Peyer's patch (tissue), 4 donors: ENCODE results near the gene RGS3. TPM values are rescaled to one million over a fixed set of nuclear protein-coding genes. Genes with fewer than 3 reads are reported as not detected.

Source experiments
- DNase-seq, 3 donors: peaks; one replicate each; pipeline ENCODE4 v3.0.0-alpha.2; 2017 to 2019
- H3K27ac ChIP-seq, 4 donors: fragments of 200-600 bp; sonication (generic); one replicate each; pipeline ENCODE4 v1.5.1; 2016 to 2019
- H3K27me3 ChIP-seq, 2 donors: fragments of 200-600 bp; sonication (generic); one replicate each; pipeline ENCODE4 v1.5.1; 2019
- H3K36me3 ChIP-seq, 3 donors: fragments of 200-600 bp; sonication (generic); one replicate each; pipeline ENCODE4 v1.5.1; 2016 to 2019
- H3K4me1 ChIP-seq, 4 donors: fragments of 200-600 bp; sonication (generic); one replicate each; pipeline ENCODE4 v1.5.1; 2016 to 2019
- H3K4me3 ChIP-seq, 4 donors: fragments of 200-600 bp; sonication (generic); 1 replicate in 3 of 4; 2 replicates in 1 of 4; pipeline ENCODE4 v1.5.1; 2016 to 2019; ENCODE audit warnings: mild to moderate bottlenecking in 1 of 4
- H3K9me3 ChIP-seq, 4 donors: fragments of 200-600 bp; sonication (generic); one replicate each; pipeline ENCODE4 v1.5.1; 2016 to 2019; ENCODE audit warnings: mild to moderate bottlenecking in 1 of 4
- POLR2A ChIP-seq, 2 donors: fragments of 450-650 bp; IDR thresholded peaks; one replicate each; pipeline ENCODE4 v1.5.1; 2017; ENCODE audit warnings: antibody characterized with exemption in 2 of 2, mild to moderate bottlenecking in 2 of 2, moderate library complexity in 2 of 2
- total RNA-seq, 4 donors: library from RNA; depleted of rRNA; stranded (reverse); fragments of >200 nt; gene quantifications; one replicate each; pipeline ENCODE4 v1.1.0, GENCODE V29; 2016
- TF ChIP-seq, protein P1 (sequence below), 6 experiments: fragments of 450-650 bp in 4 of 6; fragments of 200-600 bp in 2 of 6; sonication (generic) in 1 of 6; IDR thresholded peaks; one replicate each; pipeline ENCODE4 v1.5.1; 2017 to 2019; ENCODE audit warnings: antibody characterized with exemption in 6 of 6, mild to moderate bottlenecking in 3 of 6, moderate library complexity in 1 of 6

RGS3 gene
- total RNA-seq, 4 donors from 2014 or later = 55.3 to 113 (median 88.6) TPM

DNA sequence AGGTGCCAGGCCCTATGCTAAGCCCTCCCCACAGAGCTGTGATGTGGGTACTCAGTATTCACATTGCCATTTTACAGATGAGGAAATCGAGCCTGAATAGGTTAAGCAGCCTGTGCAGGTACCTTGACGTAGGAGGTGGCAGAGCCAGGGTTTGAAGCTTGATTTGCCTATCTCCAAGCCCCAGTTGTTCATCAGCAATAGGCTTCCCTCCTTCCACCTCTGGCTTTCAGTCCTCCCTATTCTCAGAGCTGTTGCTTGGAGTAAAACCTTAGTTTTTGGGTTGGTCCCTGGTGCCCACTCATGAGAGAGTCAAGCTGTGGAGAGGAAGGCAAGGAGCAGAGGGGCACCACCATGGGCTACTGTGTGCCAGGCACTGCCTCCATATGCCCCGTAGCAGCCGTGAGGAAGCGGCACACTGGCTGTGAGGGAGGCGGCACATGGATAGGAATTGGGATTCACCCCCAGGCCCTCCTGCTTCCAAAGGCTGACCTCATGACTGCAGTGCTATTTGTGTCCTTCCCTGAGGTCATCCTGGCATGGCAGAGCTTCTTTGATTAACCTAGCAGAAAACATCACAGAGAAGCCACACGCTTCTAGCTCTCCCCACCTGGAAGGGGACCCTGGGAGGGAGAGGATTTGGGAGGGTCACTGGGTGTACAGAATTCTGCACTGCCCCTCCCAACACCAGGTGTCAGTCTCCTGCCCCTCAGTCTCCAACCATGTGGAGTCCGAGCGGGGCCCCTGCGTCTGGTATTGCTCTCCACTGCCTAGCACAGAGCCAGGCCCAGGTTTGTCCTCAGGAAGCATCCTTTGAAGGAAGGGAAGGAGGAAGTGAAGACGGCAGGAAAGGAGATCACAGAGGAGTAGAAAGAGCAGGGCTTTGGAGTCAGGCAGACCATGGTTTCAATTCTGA is 109.8 kb downstream of the RGS3 start:
- no peaks in the 10 kb centered on the region for H3K9me3 ChIP-seq

DNA sequence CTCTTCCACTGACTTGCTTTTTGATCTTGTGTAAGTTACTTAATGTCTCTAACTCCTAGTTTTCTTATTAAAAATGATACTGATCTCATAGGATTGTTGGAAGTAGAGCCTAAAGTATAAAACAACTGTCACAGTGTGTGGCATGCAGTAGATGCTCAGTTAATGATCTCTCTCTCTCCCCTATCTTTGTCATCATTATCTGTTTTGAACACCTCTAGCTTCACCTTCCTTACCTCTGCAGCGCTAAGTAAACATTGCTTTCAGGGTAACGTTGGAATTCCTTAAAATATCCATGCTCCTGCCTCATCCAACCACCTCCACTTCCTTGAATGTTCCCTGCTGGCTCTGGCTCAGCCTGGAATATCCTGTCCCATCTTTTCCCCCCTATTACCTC is 110.4 kb downstream of the RGS3 start:
- H3K9me3 ChIP-seq = no peaks in the 10 kb centered on the region
- no peak overlapping the region for H3K4me3 ChIP-seq
- TF ChIP-seq, protein P1, sequence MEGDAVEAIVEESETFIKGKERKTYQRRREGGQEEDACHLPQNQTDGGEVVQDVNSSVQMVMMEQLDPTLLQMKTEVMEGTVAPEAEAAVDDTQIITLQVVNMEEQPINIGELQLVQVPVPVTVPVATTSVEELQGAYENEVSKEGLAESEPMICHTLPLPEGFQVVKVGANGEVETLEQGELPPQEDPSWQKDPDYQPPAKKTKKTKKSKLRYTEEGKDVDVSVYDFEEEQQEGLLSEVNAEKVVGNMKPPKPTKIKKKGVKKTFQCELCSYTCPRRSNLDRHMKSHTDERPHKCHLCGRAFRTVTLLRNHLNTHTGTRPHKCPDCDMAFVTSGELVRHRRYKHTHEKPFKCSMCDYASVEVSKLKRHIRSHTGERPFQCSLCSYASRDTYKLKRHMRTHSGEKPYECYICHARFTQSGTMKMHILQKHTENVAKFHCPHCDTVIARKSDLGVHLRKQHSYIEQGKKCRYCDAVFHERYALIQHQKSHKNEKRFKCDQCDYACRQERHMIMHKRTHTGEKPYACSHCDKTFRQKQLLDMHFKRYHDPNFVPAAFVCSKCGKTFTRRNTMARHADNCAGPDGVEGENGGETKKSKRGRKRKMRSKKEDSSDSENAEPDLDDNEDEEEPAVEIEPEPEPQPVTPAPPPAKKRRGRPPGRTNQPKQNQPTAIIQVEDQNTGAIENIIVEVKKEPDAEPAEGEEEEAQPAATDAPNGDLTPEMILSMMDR (IDR thresholded peaks at IDR 0.05) = no peak
- no peak for TF ChIP-seq POLR2A (IDR thresholded peaks at IDR 0.05)
- peaks cover 0 to 23% (median 7%) of the 10 kb centered on the region in 4 donors for H3K4me1 ChIP-seq
- DNase-seq = no peak
- no peaks in the 10 kb centered on the region for H3K36me3 ChIP-seq
- H3K27me3 ChIP-seq = no peaks in the 10 kb centered on the region
- no peak overlapping the region for H3K27ac ChIP-seq

More for the DNA sequence above, 109.8 kb downstream of the RGS3 start:
- TF ChIP-seq POLR2A (IDR thresholded peaks at IDR 0.05) = no peak
- TF ChIP-seq, protein P1 (IDR thresholded peaks at IDR 0.05) = no peak
- Histone ChIP-seq H3K27me3 (no peaks in the 10 kb centered on the region), H3K36me3 (no peaks in the 10 kb centered on the region), H3K4me1 (peaks cover 0 to 23% (median 2%) of the 10 kb centered on the region in 4 donors), H3K27ac (no peak overlapping the region), H3K4me3 (no peak overlapping the region)
- DNase-seq = peak in 1 of 3 donors; percentile 34

DNA sequence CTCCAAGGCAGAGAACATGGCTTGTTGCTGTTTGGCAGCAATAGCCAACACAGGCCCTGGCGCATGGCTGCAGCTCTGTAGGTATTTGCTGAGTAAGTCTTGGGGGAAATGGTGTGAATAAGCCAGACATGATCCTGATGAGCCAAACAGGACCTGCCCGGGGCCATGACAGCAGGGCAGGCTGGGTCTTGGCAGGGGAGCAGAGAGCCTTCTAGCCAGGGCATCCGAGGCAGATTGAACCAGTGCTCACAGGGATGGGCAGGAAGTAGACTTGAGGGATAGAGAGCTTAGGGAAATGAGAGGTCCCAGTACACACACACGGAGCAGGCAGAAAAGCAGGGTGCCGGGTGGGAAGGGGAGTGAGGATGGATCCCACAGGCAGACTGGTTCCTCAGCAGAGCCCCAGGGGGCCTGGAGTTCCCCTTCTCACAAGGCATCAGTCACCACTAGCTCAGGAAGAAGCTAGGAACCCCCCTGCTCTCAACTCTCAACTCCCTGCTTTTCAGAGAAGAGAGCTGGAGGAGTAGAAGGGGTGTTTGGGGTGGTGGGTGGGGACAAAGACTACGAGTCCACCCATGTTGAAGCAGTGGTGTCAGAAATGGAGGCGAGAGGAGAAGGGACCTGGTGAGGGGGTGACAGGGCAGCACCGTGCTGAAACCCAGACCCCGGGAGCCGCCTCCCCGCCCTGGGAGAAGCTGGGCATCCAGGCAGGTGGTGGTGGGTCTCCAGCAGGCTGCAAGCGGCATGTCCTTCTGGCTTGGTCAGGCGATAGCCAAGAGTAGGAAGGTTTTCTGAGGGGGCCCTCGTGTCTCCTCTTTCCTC is 111.1 kb downstream of the RGS3 start:
- peak in 1 of 3 donors; percentile 35 for DNase-seq
- H3K27me3 ChIP-seq = no peaks in the 10 kb centered on the region
- peak overlapping the region in 1 of 4 donors; percentile 12 for H3K27ac ChIP-seq
- H3K4me1 ChIP-seq = peaks cover 0 to 28% (median 14%) of the 10 kb centered on the region in 4 donors
- H3K36me3 ChIP-seq = no peaks in the 10 kb centered on the region
- no peak overlapping the region for H3K4me3 ChIP-seq
- H3K9me3 ChIP-seq = no peaks in the 10 kb centered on the region
- TF ChIP-seq POLR2A (IDR thresholded peaks at IDR 0.05) = no peak
- TF ChIP-seq, protein P1 (IDR thresholded peaks at IDR 0.05) = no peak

DNA sequence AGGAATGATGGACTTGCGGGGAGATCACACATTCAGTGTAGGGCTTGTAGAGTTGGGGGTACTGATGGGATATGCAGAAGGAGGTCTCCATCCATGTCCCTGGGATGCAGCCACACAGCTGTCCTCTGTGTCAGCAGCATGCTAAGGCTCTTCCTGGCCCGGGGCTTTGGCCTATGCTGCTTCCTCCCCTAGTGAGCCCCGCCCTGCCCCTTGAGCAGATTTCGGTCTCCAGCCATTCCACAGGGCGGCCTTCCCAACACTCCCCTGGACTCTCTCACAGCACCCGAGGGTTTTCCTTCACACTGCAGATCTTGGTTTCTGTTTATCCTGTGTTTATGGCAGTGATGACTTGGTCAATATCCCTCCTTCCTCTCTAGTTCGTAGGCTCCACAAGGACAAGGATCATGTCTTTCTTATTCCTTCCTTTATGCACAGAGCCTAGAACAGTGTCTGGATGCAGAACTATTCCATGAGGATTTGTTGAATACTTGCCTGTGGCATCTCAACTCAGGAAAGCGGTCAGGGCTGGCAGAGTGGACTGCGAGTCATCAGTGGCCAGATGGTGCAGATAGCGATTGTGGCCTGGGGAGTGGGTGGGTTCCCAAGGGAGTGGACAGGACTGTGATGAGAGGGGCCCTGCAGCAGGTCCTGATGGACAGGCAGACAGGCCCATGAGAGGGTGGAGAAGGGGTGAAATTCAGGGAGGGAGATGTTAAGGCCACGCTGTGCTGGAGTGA is 114.2 kb downstream of the RGS3 start:
- peak in 1 of 3 donors; percentile 44 for DNase-seq
- Histone ChIP-seq H3K36me3 (no peaks in the 10 kb centered on the region), H3K4me3 (no peak overlapping the region), H3K27ac (peak overlapping the region in 3 of 4 donors; percentile 70 to 79 (median 75)), H3K9me3 (no peaks in the 10 kb centered on the region), H3K27me3 (no peaks in the 10 kb centered on the region), H3K4me1 (peaks cover 15 to 51% (median 38%) of the 10 kb centered on the region in 4 donors)
- TF ChIP-seq POLR2A (IDR thresholded peaks at IDR 0.05) = no peak
- TF ChIP-seq, protein P1 (IDR thresholded peaks at IDR 0.05) = no peak

DNA sequence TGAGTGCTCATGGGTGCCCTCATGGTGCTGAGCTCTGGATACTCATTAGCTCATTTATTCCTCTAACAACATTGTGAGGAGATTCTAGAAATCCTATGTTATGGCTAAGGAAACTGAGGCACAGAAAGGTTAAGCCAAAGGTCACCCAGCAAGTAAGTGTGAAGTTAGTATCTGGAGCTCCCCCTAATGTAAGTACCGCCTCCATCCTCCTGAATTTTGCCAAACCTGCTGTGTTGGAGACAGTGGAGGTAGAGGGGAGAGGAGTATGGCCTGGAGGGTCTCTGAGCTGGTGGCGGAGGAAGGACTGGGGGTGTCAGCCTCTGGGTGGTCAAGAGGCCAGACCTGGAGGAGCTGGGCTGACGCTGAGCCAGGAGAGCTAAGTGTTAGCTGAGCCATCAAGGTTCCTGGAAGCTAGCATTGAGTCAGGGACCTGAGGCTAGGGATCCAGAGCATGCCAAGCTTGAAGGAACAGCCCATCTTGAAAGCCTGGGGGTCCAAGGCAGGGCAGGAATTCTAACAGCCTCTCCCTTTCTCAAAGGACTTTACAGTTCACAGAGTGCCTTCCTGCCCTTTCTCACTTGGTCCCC is 114.8 kb downstream of the RGS3 start:
- no peak for DNase-seq
- Histone ChIP-seq H3K9me3 (no peaks in the 10 kb centered on the region), H3K4me1 (peaks cover 15 to 51% (median 38%) of the 10 kb centered on the region in 4 donors), H3K27me3 (no peaks in the 10 kb centered on the region), H3K27ac (peak overlapping the region; percentile 70 to 80 (median 77)), H3K4me3 (no peak overlapping the region), H3K36me3 (peaks cover 0 to 3% (median 0%) of the 10 kb centered on the region in 3 donors)
- no peak for TF ChIP-seq POLR2A (IDR thresholded peaks at IDR 0.05)
- TF ChIP-seq, protein P1 (IDR thresholded peaks at IDR 0.05) = no peak
